ENCODE data around the gene TRAF2. TPM values are rescaled to one million over a fixed set of nuclear protein-coding genes. Genes with fewer than 3 reads are reported as not detected.
A peak's percentile ranks its signal among the peaks of the same experiment; 100 is the strongest.

The TRAF2 gene
- total and polyA plus RNA-seq, 2 of the 4 experiments (the other 2 are of a cell fraction) = 6.6 to 12.0 TPM

- Histone ChIP-seq H3K9me1 (ENCODE audit: insufficient read depth, low read length) (no peaks in the 10 kb centered on the region), H3K27ac (ENCODE audit: insufficient read depth, low read length) (peak overlapping the region; percentile 35), H3K56ac (ENCODE audit: extremely low read depth, insufficient read depth, low read length) (no peak overlapping the region), H2AFZ (replicated peaks; ENCODE audit: low read length, poor library complexity) (peak overlapping the region; percentile 80), H2AK9ac (replicated peaks; ENCODE audit: low read depth, low read length, poor library complexity) (peak overlapping the region; percentile 90), H2BK120ac (ENCODE audit: low read depth, low read length) (peak overlapping the region; percentile 1; the same call in 1 of the 2 replicates), H3K4me2 (ENCODE audit: low read depth, low read length) (peak overlapping the region; percentile 91), H3K36me3 (ENCODE audit: control insufficient read depth, insufficient read depth, low read length) (peaks cover 14% of the 10 kb centered on the region; the same call in 1 of the 2 replicates), H3K14ac (replicated peaks; ENCODE audit: low read depth, low read length) (no peak overlapping the region), H3K4me1 (ENCODE audit: control insufficient read depth, insufficient read depth, low read length) (peaks cover 9% of the 10 kb centered on the region), H3K4ac (ENCODE audit: low read depth, low read length) (peak overlapping the region; percentile 88), H3K23ac (ENCODE audit: low read depth, low read length) (no peak overlapping the region), H3K9me3 (ENCODE audit: control insufficient read depth, insufficient read depth, low read length) (peaks cover 6% of the 10 kb centered on the region; the same call in 1 of the 2 replicates), H3K18ac (ENCODE audit: low read depth, low read length) (peak overlapping the region; percentile 51), H2BK15ac (ENCODE audit: low read depth, low read length) (no peak overlapping the region), H3K79me1 (ENCODE audit: low read depth in 1 of 2, low read length in 2 of 2) (peaks cover 9 to 21% of the 10 kb centered on the region in 2 experiments; a peak in 2 of 4 replicates), H3K4me3 (ENCODE audit: insufficient read depth, low read depth, low read length) (peak overlapping the region; percentile 92), H2AK5ac (ENCODE audit: low read depth, low read length) (no peak overlapping the region), H3K27me3 (ENCODE audit: control insufficient read depth, insufficient read depth, low read length) (peaks cover 22% of the 10 kb centered on the region), H3K9ac (ENCODE audit: low read depth, low read length) (peak overlapping the region; percentile 92), H4K91ac (ENCODE audit: insufficient read depth, low read depth, low read length) (0 out of 2 replicates have a peak overlapping the region, but pooled peaks have one; percentile 21), H2BK20ac (ENCODE audit: low read depth, low read length) (no peak overlapping the region), H2BK5ac (ENCODE audit: low read depth, low read length, poor library complexity, severe bottlenecking) (peak overlapping the region; percentile 85), H4K8ac (ENCODE audit: low read depth in 2 of 2, low read length in 2 of 2) (peak overlapping the region in 1 of 2 experiments; percentile 67; a peak in 2 of 4 replicates), H4K20me1 (ENCODE audit: insufficient read depth, low read length) (peaks cover 23% of the 10 kb centered on the region), H4K5ac (ENCODE audit: low read depth, low read length) (peak overlapping the region; percentile 57; the same call in 1 of the 2 replicates)
- BruUV-seq (replicated peaks) = no TSS peak
- intact Hi-C loops (cut with micrococcal nuclease) (no loop called here), dilution Hi-C loops (cut with HindIII; ENCODE audit: low sequenced_read_pairs, unreplicated experiment) (no loop called here), in situ Hi-C loops (cut with MboI; ENCODE audit: low sequenced_read_pairs) (no loop called here)
- peak; percentile 17; the same call in 1 of the 2 replicates for TF ChIP-seq MAZ (IDR thresholded peaks at IDR 0.05; ENCODE audit: borderline replicate concordance, low read depth, low read length)
- TF ChIP-seq RAD21 (IDR thresholded peaks at IDR 0.05; ENCODE audit: low read length) = no peak
- 2% methylated on average over 16 of the region's 75 CpGs; no CpG with 5 or more reads in 1 of the 2 experiments for WGBS, 2 experiments (ENCODE audit: extremely low coverage in 2 of 2, insufficient read length in 1 of 2)
- ChIA-PET CTCF (interaction anchor here (0.9 kb wide), 1 partner anchor 182 kb away, joined by 3 read pairs; no protein-coding TSS in a partner anchor), POLR2A (ENCODE audit: unreplicated experiment) (no interaction called here)
- peak; percentile 39 for DNase-seq
- peak; percentile 7 for ATAC-seq (ENCODE audit: low read depth)
Observed at GRCh38 chr9:136847088-136847825, 39.1 kb upstream of the TRAF2 start.
